ENCODE measurements around the gene GZMM. TPM values are rescaled to one million over a fixed set of nuclear protein-coding genes. Genes with fewer than 3 reads are reported as not detected.

GZMM gene
- total RNA-seq, 4 donors from 2014 or later = 0.88 TPM; not detected in 3

DNA sequence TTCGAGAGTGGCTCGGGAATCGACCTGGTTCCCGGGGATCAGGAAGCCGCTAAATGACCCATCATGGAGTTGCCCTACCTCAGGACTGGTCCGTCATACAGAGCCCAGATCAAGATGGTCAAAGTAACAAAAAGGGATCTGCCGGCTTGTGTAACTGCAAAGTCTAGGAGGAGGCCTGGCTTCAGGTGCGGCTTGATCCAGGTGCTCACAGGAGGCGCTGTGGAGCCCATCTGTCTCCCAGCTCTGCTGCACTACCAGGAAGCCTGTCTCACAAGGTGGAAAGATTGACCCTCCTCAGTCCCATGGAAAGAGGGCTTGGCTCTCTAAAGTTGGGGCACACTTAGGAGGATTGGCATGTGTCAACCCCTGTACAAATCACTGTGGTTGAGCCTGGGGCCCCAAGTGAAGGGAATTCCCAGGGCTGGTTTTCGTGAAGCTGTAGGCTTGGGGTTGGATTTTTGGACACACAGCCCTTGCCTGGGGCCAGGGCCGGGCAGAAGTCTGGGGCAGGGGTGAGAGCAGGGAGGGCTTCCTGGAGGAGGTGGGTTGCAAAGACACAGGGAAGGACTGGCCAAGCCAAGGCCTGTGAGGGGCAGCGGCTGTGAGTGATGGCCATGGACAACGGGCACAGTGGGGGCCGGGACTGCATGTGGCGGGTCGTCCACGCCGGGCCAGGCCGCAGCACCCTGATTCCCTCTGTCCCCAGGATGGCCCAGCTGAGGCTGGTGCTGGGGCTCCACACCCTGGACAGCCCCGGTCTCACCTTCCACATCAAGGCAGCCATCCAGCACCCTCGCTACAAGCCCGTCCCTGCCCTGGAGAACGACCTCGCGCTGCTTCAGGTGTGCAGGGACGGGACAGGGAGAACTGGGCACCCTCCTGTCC is 4.2 kb downstream of the GZMM start:
- TF ChIP-seq, protein P1, sequence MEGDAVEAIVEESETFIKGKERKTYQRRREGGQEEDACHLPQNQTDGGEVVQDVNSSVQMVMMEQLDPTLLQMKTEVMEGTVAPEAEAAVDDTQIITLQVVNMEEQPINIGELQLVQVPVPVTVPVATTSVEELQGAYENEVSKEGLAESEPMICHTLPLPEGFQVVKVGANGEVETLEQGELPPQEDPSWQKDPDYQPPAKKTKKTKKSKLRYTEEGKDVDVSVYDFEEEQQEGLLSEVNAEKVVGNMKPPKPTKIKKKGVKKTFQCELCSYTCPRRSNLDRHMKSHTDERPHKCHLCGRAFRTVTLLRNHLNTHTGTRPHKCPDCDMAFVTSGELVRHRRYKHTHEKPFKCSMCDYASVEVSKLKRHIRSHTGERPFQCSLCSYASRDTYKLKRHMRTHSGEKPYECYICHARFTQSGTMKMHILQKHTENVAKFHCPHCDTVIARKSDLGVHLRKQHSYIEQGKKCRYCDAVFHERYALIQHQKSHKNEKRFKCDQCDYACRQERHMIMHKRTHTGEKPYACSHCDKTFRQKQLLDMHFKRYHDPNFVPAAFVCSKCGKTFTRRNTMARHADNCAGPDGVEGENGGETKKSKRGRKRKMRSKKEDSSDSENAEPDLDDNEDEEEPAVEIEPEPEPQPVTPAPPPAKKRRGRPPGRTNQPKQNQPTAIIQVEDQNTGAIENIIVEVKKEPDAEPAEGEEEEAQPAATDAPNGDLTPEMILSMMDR (IDR thresholded peaks at IDR 0.05; ENCODE audit: low read depth) = no peak

DNA sequence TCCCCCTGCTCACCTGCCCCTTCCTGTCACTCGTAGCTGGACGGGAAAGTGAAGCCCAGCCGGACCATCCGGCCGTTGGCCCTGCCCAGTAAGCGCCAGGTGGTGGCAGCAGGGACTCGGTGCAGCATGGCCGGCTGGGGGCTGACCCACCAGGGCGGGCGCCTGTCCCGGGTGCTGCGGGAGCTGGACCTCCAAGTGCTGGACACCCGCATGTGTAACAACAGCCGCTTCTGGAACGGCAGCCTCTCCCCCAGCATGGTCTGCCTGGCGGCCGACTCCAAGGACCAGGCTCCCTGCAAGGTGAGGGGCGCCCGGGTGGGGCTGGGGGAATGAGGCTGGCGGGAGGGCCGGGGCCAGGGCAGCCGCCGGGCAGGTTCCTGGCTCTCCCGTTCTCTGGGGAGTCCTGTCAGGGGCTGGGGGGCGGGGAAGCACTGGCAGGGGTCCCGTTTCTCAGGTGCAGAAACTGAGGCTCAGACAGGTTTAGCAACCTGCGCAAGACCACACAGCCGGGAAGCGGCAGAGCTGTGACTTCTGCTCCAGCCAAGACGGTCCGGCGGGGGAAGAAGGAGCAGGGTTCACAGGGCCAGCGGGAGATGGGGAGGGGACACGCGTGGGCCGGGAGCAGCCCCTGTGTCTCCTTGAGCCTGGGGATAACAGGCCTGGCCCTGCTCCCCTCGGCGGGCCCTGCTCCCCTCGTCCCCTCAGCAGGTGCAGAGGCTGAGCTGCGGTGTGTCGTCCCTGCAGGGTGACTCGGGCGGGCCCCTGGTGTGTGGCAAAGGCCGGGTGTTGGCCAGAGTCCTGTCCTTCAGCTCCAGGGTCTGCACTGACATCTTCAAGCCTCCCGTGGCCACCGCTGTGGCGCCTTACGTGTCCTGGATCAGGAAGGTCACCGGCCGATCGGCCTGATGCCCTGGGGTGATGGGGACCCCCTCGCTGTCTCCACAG is 5.3 kb downstream of the GZMM start:
- TF ChIP-seq, protein P1 (IDR thresholded peaks at IDR 0.05; ENCODE audit: low read depth) = no peak

DNA sequence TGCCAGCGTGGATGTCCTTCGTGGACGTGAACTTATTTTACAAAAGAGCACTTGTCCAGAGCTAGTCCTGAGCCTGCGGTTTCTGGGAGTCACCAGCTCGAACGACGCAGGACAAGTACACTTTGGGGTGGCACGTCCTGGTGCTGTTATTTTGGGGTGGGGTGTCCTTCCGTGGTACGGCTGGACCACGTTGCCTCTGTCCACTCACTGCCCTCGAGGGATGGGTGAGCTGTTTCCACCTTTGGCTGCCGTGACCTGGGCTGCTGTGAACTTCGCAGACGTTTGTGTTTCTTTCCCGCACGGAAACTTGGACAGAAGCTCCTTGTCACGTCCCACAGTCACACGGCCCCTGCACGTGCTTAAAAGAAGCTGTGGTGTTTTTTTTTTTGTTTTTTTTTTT is 11.0 kb downstream of the GZMM start:
- TF ChIP-seq, protein P1 (IDR thresholded peaks at IDR 0.05; ENCODE audit: low read depth) = no peak

DNA sequence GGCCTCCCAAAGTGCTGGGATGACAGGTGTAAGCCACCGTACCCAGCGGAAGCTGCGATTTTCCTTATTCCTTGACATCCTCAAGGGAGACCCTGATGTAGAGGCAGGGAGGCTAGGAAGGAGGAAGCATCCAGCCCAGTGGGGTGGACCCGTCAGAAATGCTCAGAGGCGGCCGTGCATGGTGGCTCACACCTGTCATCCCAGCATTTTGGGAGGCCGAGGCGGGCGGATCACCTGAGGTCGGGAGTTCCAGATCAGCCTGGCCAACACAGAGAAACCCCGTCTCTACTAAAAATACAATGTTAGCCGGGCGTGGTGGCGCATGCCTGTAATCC is 11.6 kb downstream of the GZMM start:
- TF ChIP-seq, protein P1 (IDR thresholded peaks at IDR 0.05; ENCODE audit: low read depth) = no peak

DNA sequence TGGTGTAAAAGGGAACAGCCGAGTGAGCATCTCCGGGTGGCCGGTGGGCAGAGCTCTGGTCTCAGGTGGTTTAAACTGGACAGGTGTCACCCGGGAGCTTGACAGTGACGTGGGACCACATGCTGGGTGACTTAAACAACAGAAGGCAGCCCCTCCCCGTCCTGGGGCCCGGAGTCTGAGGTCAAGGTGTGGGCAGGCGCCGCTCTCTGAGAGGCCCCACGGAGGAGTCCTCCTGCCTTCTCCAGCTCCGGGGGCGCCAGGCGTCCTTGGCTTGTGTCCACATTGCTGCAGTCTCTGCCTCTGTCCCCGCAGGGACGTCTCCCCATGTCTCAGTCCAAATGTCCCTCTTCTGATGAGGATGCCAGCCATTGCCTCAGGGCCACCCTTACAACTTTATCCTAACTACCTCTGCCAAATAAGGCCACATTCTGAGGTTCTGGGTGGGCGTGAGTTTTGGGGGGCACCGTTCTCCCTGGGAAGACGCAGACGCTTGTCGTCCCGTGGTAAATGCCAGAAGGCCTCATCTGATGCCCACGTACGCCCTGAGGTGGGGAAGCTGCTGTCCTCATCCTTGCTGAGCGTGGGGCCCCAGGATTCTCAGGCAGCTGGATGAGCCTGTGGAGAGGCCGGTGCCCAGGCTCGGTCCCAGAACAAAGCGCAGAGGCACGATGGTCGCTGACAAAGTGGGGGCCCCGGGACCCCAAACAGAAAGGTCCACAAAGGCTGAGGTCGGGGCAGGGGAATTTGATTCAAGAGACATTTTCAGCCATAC is 12.9 kb downstream of the GZMM start:
- TF ChIP-seq, protein P1 (IDR thresholded peaks at IDR 0.05; ENCODE audit: low read depth) = no peak

DNA sequence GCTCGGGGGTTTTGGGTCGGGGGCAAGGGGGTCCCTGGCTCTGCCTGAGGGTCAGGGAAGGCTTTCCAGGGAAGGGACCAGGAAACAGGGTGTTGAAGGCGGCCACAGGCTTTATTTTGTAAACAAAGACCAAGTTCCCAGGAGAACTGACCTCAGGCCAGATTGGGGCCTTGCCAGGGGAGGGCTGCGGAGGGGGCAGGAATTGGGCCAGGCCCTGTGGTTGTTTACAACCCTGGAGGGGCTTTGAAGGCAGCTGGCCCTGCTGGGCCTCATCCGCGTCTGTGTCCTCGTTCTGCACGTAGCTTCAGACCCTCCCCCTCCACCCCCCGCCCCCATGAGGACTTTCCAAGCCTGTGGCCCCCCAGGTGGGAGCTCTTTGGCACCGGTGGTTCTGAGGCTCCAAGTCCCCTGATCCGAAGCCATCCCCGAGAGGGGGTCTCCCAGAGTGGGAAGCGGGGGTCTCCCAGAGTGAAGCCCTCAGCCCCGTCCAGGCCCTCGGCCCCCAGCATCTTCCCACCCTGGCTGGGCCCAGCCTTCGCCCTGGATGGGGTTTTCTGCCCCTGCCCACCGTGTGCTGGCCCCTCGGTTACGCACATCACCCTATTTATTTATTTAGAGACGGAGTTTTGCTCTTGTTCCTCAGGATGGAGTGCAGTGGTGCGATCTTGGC is 15.1 kb downstream of the GZMM start:
- TF ChIP-seq, protein P1 (IDR thresholded peaks at IDR 0.05; ENCODE audit: low read depth) = no peak

Measured in subcutaneous adipose tissue (tissue), 4 donors.